H9 (cell line): Measurements from ENCODE around the gene AQP2. TPM values are rescaled to one million over a fixed set of nuclear protein-coding genes. Genes with fewer than 3 reads are reported as not detected.
A peak's percentile ranks its signal among the peaks of the same experiment; 100 is the strongest.

Source experiments
- DNase-seq: peaks from one replicate; pipeline ENCODE4 v3.0.0-alpha.2; 2017
- H2AFZ ChIP-seq: one replicate; pipeline ENCODE4 v1.6.1; 2013; ENCODE audit warnings: mild to moderate bottlenecking, low read length, control low read depth, moderate library complexity
- H2AK5ac ChIP-seq: 2 replicates; pipeline ENCODE4 v1.6.1; 2013; ENCODE audit warnings: low read length, control low read depth, mixed read lengths; ENCODE audit not compliant: insufficient read length
- H2BK120ac ChIP-seq: one replicate; pipeline ENCODE4 v1.6.1; 2013; ENCODE audit warnings: low read depth, mild to moderate bottlenecking, low read length, control low read depth, inconsistent platforms; ENCODE audit not compliant: poor library complexity, severe bottlenecking
- H2BK12ac ChIP-seq: 2 replicates; pipeline ENCODE4 v1.6.1; 2013; ENCODE audit warnings: low read length, control low read depth, mixed read lengths, low read depth; ENCODE audit not compliant: insufficient read length
- H2BK15ac ChIP-seq: 2 replicates; pipeline ENCODE4 v1.6.1; 2013; ENCODE audit warnings: low read depth, low read length, control low read depth
- H2BK20ac ChIP-seq: one replicate; pipeline ENCODE4 v1.6.1; 2013; ENCODE audit warnings: low read depth, mild to moderate bottlenecking, low read length, control low read depth, inconsistent platforms; ENCODE audit not compliant: poor library complexity, severe bottlenecking
- H2BK5ac ChIP-seq: 2 replicates; pipeline ENCODE4 v1.6.1; 2013; ENCODE audit warnings: low read length, control low read depth, mixed read lengths; ENCODE audit not compliant: insufficient read length
- H3K14ac ChIP-seq: 2 replicates; pipeline ENCODE4 v1.6.1; 2013; ENCODE audit warnings: low read length, control low read depth; ENCODE audit not compliant: insufficient read depth
- H3K18ac ChIP-seq: 2 replicates; pipeline ENCODE4 v1.6.1; 2013; ENCODE audit warnings: low read depth, mild to moderate bottlenecking, mixed read lengths, low read length, control low read depth; ENCODE audit not compliant: insufficient read length
- H3K23ac ChIP-seq: 2 replicates; pipeline ENCODE4 v1.6.1; 2013; ENCODE audit warnings: low read length, control low read depth, mixed read lengths, low read depth; ENCODE audit not compliant: insufficient read length
- H3K23me2 ChIP-seq: 2 replicates; pipeline ENCODE4 v1.6.1; 2013; ENCODE audit warnings: low read depth, mild to moderate bottlenecking, mixed read lengths, low read length, control low read depth; ENCODE audit not compliant: insufficient read length, poor library complexity, severe bottlenecking
- H3K27ac ChIP-seq: 2 replicates; pipeline ENCODE4 v1.5.1; 2013; ENCODE audit warnings: low read length, control low read depth, mixed read lengths, low read depth; ENCODE audit not compliant: insufficient read length
- H3K27me3 ChIP-seq: 2 replicates; pipeline ENCODE4 v1.6.1; 2013; ENCODE audit warnings: low read length, control low read depth, inconsistent platforms; ENCODE audit not compliant: insufficient read depth
- H3K4ac ChIP-seq: 2 replicates; pipeline ENCODE4 v1.6.1; 2013; ENCODE audit warnings: low read depth, mild to moderate bottlenecking, control low read depth, inconsistent platforms, low read length, moderate library complexity
- H3K4me1 ChIP-seq: 2 replicates; pipeline ENCODE4 v1.6.1; 2013; ENCODE audit warnings: low read length, control low read depth, inconsistent platforms; ENCODE audit not compliant: insufficient read depth
- H3K4me2 ChIP-seq: 2 replicates; pipeline ENCODE4 v1.6.1; 2013; ENCODE audit warnings: low read length, control low read depth, mixed read lengths; ENCODE audit not compliant: insufficient read length, insufficient read depth
- H3K56ac ChIP-seq: 2 replicates; pipeline ENCODE4 v1.6.1; 2013; ENCODE audit warnings: low read depth, mild to moderate bottlenecking, mixed read lengths, low read length, control low read depth; ENCODE audit not compliant: insufficient read length
- H3K79me1 ChIP-seq: 2 replicates; pipeline ENCODE4 v1.6.1; 2013; ENCODE audit warnings: low read depth, mild to moderate bottlenecking, moderate library complexity, low read length, control low read depth, inconsistent platforms; ENCODE audit not compliant: insufficient read depth, poor library complexity, severe bottlenecking
- H3K79me2 ChIP-seq: 2 replicates; pipeline ENCODE4 v1.6.1; 2013; ENCODE audit warnings: low read length, control low read depth, inconsistent platforms; ENCODE audit not compliant: insufficient read depth
- H3K9ac ChIP-seq: 2 replicates; pipeline ENCODE4 v1.6.1; 2013; ENCODE audit warnings: low read length, control low read depth, mixed read lengths; ENCODE audit not compliant: insufficient read length; ENCODE audit errors: extremely low read depth
- H3K9me3 ChIP-seq: one replicate; pipeline ENCODE4 v1.6.1; 2013; ENCODE audit warnings: low read depth, low read length, inconsistent platforms; ENCODE audit not compliant: control insufficient read depth
- H3T11ph ChIP-seq: one replicate; pipeline ENCODE4 v1.6.1; 2013; ENCODE audit warnings: mild to moderate bottlenecking, low read length, control low read depth, inconsistent platforms
- H4K20me1 ChIP-seq: one replicate; pipeline ENCODE4 v1.6.1; 2013; ENCODE audit not compliant: control insufficient read depth, insufficient read length, insufficient read depth
- H4K5ac ChIP-seq: 2 replicates; pipeline ENCODE4 v1.6.1; 2013; ENCODE audit warnings: low read depth, mild to moderate bottlenecking, mixed read lengths, low read length, control low read depth; ENCODE audit not compliant: insufficient read length
- H4K8ac ChIP-seq: replicated peaks from 2 replicates; pipeline ENCODE4 v1.6.1; 2013; ENCODE audit warnings: low read length, control low read depth, mixed read lengths, low read depth; ENCODE audit not compliant: insufficient read length
- H4K91ac ChIP-seq: 2 replicates; pipeline ENCODE4 v1.6.1; 2013; ENCODE audit warnings: low read depth, mild to moderate bottlenecking, moderate library complexity, mixed read lengths, low read length, control low read depth; ENCODE audit not compliant: insufficient read length
- H3K27ac Mint-ChIP-seq, 3 experiments: 2 replicates in 2 of 3; 3 replicates in 1 of 3; pipeline ENCODE4 v1.8.0; 2020 to 2021; ENCODE audit warnings: mixed read lengths in 3 of 3, mild to moderate bottlenecking in 1 of 3, moderate library complexity in 1 of 3
- H3K27me3 Mint-ChIP-seq: 2 replicates; pipeline ENCODE4 v1.8.0; 2021; ENCODE audit warnings: low read depth, mild to moderate bottlenecking, moderate library complexity, mixed read lengths
- H3K36me3 Mint-ChIP-seq, 3 experiments: 2 replicates in 2 of 3; 3 replicates in 1 of 3; pipeline ENCODE4 v1.8.0; 2020 to 2021; ENCODE audit warnings: low read depth in 3 of 3, mixed read lengths in 3 of 3; ENCODE audit not compliant: insufficient read depth in 1 of 3
- H3K4me1 Mint-ChIP-seq, 2 experiments: 2 replicates each; pipeline ENCODE4 v1.8.0; 2020; ENCODE audit warnings: mixed read lengths in 2 of 2
- H3K4me3 Mint-ChIP-seq, 2 experiments: 2 replicates in 1 of 2; 3 replicates in 1 of 2; pipeline ENCODE4 v1.8.0; 2020 to 2021; ENCODE audit warnings: mild to moderate bottlenecking in 2 of 2, mixed read lengths in 2 of 2, moderate library complexity in 1 of 2
- H3K9me3 Mint-ChIP-seq, 2 experiments: 2 replicates in 1 of 2; 3 replicates in 1 of 2; pipeline ENCODE4 v1.8.0; 2020; ENCODE audit warnings: mild to moderate bottlenecking in 2 of 2, mixed read lengths in 2 of 2, moderate library complexity in 1 of 2
- WGBS: extraction: QIAGEN DNeasy Blood & Tissue Kit; methylation state at CpG from one replicate; pipeline ENCODE4 v1.1.7; 2013; ENCODE audit warnings: missing lambda C conversion rate, low lambda C conversion rate, mixed read lengths; ENCODE audit not compliant: insufficient read length; ENCODE audit errors: extremely low coverage; 5-methylcytosine and 5-hydroxymethylcytosine counted together
- total RNA-seq: library from RNA; stranded (reverse); gene quantifications from 2 replicates; pipeline ENCODE4 v1.2.1, GENCODE V29; 2021
- TF ChIP-seq, protein P1 (sequence below): fragments of 200-600 bp; sonication (generic); conservative IDR thresholded peaks from 3 replicates; pipeline ENCODE4 v1.8.0; 2021; ENCODE audit warnings: antibody characterized with exemption, mild to moderate bottlenecking

AQP2 gene
- total RNA-seq, 1 experiment from 2014 or later = not detected

DNA sequence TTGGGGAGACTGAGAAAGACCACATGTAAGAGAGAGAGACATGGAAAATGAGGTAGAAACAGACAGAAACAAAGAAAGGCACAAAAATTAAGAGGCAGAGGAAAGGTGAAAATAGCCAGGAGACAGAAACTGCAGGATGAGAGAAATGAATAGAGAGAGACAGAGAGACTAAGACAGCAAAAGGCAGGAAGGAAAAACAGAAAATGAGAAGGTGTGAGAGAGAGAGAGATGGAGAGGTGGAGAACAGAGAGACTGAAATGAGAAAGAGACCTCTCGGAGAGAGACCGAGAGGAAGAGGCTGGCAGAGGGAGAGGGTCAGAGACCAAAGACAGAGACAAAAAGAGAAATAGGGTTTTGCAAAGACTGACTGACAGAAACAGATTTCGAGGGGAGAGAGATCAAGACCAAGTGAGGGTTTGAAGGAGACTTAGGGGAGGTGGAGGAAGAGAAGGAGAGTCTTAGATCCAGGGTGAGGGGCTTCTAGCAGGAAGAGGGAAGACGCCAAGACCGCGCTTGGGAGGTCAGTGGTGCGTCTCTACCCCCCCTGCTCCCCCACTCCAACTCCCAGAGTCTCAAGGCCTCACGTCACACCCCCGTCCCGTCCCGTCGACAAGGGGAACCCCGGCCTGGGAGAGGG, 10.1 kb downstream of the AQP2 start:
- no peak overlapping the region for H2BK20ac ChIP-seq
- H3K9ac ChIP-seq = no peak overlapping the region
- no peak overlapping the region for H2BK5ac ChIP-seq
- H3K23me2 ChIP-seq = peaks cover 5% of the 10 kb centered on the region
- no peak overlapping the region for H2BK120ac ChIP-seq
- no peak overlapping the region for H2BK15ac ChIP-seq
- Mint-ChIP-seq H3K9me3 (no peaks in the 10 kb centered on the region), H3K27ac (no peak overlapping the region), H3K4me1 (peaks cover 31 to 35% of the 10 kb centered on the region in 2 experiments), H3K27me3 (peaks cover 75% of the 10 kb centered on the region), H3K36me3 (no peaks in the 10 kb centered on the region; a peak in 1 of 7 replicates), H3K4me3 (peak overlapping the region; percentile 39 to 73)
- no peak overlapping the region for H3K4ac ChIP-seq
- no peaks in the 10 kb centered on the region for H3K79me2 ChIP-seq
- no peak for DNase-seq
- H3K14ac ChIP-seq = no peak overlapping the region; the same call in 1 of the 2 replicates
- peaks cover 11% of the 10 kb centered on the region; the same call in 1 of the 2 replicates for H3K4me1 ChIP-seq
- H2BK12ac ChIP-seq = no peak overlapping the region
- peak overlapping the region; percentile 17 for H3K4me2 ChIP-seq
- no peak overlapping the region for H4K5ac ChIP-seq
- no peaks in the 10 kb centered on the region for H3K9me3 ChIP-seq
- no peak overlapping the region for H2AK5ac ChIP-seq
- no peaks in the 10 kb centered on the region for H4K20me1 ChIP-seq
- H4K8ac ChIP-seq = no peak overlapping the region
- H4K91ac ChIP-seq = no peak overlapping the region
- no peak overlapping the region for H3K56ac ChIP-seq
- no peak overlapping the region for H3K23ac ChIP-seq
- H3K79me1 ChIP-seq = no peaks in the 10 kb centered on the region
- H3K18ac ChIP-seq = no peak overlapping the region
- TF ChIP-seq, protein P1, sequence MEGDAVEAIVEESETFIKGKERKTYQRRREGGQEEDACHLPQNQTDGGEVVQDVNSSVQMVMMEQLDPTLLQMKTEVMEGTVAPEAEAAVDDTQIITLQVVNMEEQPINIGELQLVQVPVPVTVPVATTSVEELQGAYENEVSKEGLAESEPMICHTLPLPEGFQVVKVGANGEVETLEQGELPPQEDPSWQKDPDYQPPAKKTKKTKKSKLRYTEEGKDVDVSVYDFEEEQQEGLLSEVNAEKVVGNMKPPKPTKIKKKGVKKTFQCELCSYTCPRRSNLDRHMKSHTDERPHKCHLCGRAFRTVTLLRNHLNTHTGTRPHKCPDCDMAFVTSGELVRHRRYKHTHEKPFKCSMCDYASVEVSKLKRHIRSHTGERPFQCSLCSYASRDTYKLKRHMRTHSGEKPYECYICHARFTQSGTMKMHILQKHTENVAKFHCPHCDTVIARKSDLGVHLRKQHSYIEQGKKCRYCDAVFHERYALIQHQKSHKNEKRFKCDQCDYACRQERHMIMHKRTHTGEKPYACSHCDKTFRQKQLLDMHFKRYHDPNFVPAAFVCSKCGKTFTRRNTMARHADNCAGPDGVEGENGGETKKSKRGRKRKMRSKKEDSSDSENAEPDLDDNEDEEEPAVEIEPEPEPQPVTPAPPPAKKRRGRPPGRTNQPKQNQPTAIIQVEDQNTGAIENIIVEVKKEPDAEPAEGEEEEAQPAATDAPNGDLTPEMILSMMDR = no peak
- no peak overlapping the region for H3K27ac ChIP-seq
- H2AFZ ChIP-seq = no peak overlapping the region
- peaks cover 10% of the 10 kb centered on the region for H3K27me3 ChIP-seq
- no CpG with 5 or more reads among the region's 13 CpGs for WGBS
- no peak overlapping the region for H3T11ph ChIP-seq
